Type B pancreatic cell (in vitro differentiated cells): ENCODE data around the gene EFCAB8. TPM values are rescaled to one million over a fixed set of nuclear protein-coding genes. Genes with fewer than 3 reads are reported as not detected.

Source experiments
- DNase-seq: peaks from one replicate; pipeline ENCODE4 v3.0.0; 2021; ENCODE audit warnings: mixed read lengths; ENCODE audit not compliant: unreplicated experiment; ENCODE audit errors: extremely low spot score
- H3K27ac Mint-ChIP-seq: 2 replicates; pipeline ENCODE4 v1.8.0; 2021; ENCODE audit warnings: mild to moderate bottlenecking, mixed read lengths
- H3K27me3 Mint-ChIP-seq: 2 replicates; pipeline ENCODE4 v1.8.0; 2021; ENCODE audit warnings: mixed read lengths
- H3K36me3 Mint-ChIP-seq: 2 replicates; pipeline ENCODE4 v1.8.0; 2021; ENCODE audit warnings: mixed read lengths
- H3K4me1 Mint-ChIP-seq: one replicate; pipeline ENCODE4 v1.8.0; 2021; ENCODE audit warnings: mixed read lengths; ENCODE audit not compliant: unreplicated experiment
- H3K4me3 Mint-ChIP-seq: 2 replicates; pipeline ENCODE4 v1.8.0; 2021; ENCODE audit warnings: mild to moderate bottlenecking, mixed read lengths
- H3K9me3 Mint-ChIP-seq: 2 replicates; pipeline ENCODE4 v1.8.0; 2021; ENCODE audit warnings: mixed read lengths
- total RNA-seq: library from RNA; stranded (reverse); gene quantifications from 2 replicates; pipeline ENCODE4 v1.2.1, GENCODE V29; 2021; ENCODE audit warnings: low replicate concordance
- TF ChIP-seq, protein P1 (sequence below): fragments of 200-600 bp; sonication (generic); conservative IDR thresholded peaks from 2 replicates; pipeline ENCODE4 v1.5.0; 2021; ENCODE audit warnings: antibody characterized with exemption, mild to moderate bottlenecking

The EFCAB8 gene
- total RNA-seq, 1 donor from 2014 or later, result 0.97 TPM

- H3K27me3 Mint-ChIP-seq, result no peaks in the 10 kb centered on the region
- H3K9me3 Mint-ChIP-seq, result no peaks in the 10 kb centered on the region
- peaks cover 43% of the 10 kb centered on the region for H3K36me3 Mint-ChIP-seq
- H3K27ac Mint-ChIP-seq, result peak overlapping the region; percentile 76
- no peak for DNase-seq
- peaks cover 35% of the 10 kb centered on the region for H3K4me1 Mint-ChIP-seq
- peak overlapping the region; percentile 21 for H3K4me3 Mint-ChIP-seq
- TF ChIP-seq, protein P1, sequence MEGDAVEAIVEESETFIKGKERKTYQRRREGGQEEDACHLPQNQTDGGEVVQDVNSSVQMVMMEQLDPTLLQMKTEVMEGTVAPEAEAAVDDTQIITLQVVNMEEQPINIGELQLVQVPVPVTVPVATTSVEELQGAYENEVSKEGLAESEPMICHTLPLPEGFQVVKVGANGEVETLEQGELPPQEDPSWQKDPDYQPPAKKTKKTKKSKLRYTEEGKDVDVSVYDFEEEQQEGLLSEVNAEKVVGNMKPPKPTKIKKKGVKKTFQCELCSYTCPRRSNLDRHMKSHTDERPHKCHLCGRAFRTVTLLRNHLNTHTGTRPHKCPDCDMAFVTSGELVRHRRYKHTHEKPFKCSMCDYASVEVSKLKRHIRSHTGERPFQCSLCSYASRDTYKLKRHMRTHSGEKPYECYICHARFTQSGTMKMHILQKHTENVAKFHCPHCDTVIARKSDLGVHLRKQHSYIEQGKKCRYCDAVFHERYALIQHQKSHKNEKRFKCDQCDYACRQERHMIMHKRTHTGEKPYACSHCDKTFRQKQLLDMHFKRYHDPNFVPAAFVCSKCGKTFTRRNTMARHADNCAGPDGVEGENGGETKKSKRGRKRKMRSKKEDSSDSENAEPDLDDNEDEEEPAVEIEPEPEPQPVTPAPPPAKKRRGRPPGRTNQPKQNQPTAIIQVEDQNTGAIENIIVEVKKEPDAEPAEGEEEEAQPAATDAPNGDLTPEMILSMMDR, result no peak
These were observed 30.6 kb upstream of the EFCAB8 start for GRCh38 chr20:32828029-32828680.

GRCh38 chr20:32829311-32830005 is 29.3 kb upstream of the EFCAB8 start:
- Mint-ChIP-seq H3K36me3 (peaks cover 44% of the 10 kb centered on the region), H3K4me1 (peaks cover 25% of the 10 kb centered on the region), H3K4me3 (no peak overlapping the region), H3K27ac (peak overlapping the region; percentile 25), H3K9me3 (no peaks in the 10 kb centered on the region), H3K27me3 (no peaks in the 10 kb centered on the region)
- no peak for DNase-seq
- TF ChIP-seq, protein P1, result no peak

- Mint-ChIP-seq H3K27me3 (no peaks in the 10 kb centered on the region), H3K27ac (peak overlapping the region; percentile 46), H3K9me3 (no peaks in the 10 kb centered on the region), H3K36me3 (peaks cover 45% of the 10 kb centered on the region), H3K4me3 (no peak overlapping the region), H3K4me1 (peaks cover 25% of the 10 kb centered on the region)
- TF ChIP-seq, protein P1, result no peak
- no peak for DNase-seq
These were observed 28.3 kb upstream of the EFCAB8 start for GRCh38 chr20:32830437-32830836.

- H3K27ac Mint-ChIP-seq, result no peak overlapping the region
- peaks cover 25% of the 10 kb centered on the region for H3K4me1 Mint-ChIP-seq
- H3K4me3 Mint-ChIP-seq, result no peak overlapping the region
- DNase-seq, result no peak
- TF ChIP-seq, protein P1, result no peak
- H3K9me3 Mint-ChIP-seq, result no peaks in the 10 kb centered on the region
- peaks cover 51% of the 10 kb centered on the region for H3K36me3 Mint-ChIP-seq
- H3K27me3 Mint-ChIP-seq, result no peaks in the 10 kb centered on the region
These were observed 26.7 kb upstream of the EFCAB8 start for GRCh38 chr20:32831982-32832381.

DNA sequence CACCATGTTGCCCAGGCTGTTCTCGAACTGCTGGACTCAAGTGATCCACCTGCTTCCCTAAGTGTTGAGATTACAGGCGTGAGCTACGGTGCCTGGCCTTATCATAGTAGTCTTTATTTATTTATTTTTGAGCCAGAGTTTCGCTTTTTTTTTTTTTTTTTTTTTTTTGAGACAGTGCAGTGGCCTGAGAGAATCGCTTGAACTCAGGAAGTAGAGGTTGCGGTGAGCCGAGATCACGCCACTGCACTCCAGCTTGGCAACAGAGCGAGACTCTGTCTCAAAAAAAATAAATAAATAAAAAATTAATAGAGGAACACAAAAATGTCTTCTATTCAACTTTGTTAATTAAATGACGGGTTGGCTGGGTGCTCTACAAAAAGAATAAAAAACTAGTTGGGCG is 26.1 kb upstream of the EFCAB8 start:
- Mint-ChIP-seq H3K4me3 (no peak overlapping the region), H3K9me3 (no peaks in the 10 kb centered on the region), H3K36me3 (peaks cover 55% of the 10 kb centered on the region), H3K27ac (peak overlapping the region; percentile 50), H3K4me1 (peaks cover 25% of the 10 kb centered on the region), H3K27me3 (no peaks in the 10 kb centered on the region)
- DNase-seq, result no peak
- TF ChIP-seq, protein P1, result no peak
